ENCODE measurements around the gene ASCL2.

GRCh38 chr11:2221024-2221423, 49.4 kb downstream of the ASCL2 start:
- TF ChIP-seq POLR2A (IDR thresholded peaks at IDR 0.05): no peak
- TF ChIP-seq CTCF (IDR thresholded peaks at IDR 0.05): no peak
